Gastrocnemius medialis (tissue), 4 donors: ENCODE measurements around the gene SNX32.

Experiments used
- CTCF ChIP-seq, 5 experiments: fragments of 450-650 bp in 3 of 5; fragments of 200-600 bp in 2 of 5; sonication (generic) in 2 of 5; IDR thresholded peaks in 4 of 5; conservative IDR thresholded peaks in 1 of 5; 1 replicate in 4 of 5; 2 replicates in 1 of 5; pipeline ENCODE4 v1.5.1; 2016 to 2019; ENCODE audit warnings: antibody characterized with exemption in 5 of 5, mild to moderate bottlenecking in 3 of 5, moderate library complexity in 3 of 5
- POLR2A ChIP-seq, 2 donors: fragments of 450-650 bp; IDR thresholded peaks; one replicate each; pipeline ENCODE4 v1.6.1; 2017; ENCODE audit warnings: antibody characterized with exemption in 2 of 2, mild to moderate bottlenecking in 2 of 2, moderate library complexity in 2 of 2

- no peak for TF ChIP-seq CTCF (IDR thresholded peaks at IDR 0.05 in 4 of 5, conservative IDR thresholded peaks at IDR 0.05 in 1 of 5)
- no peak for TF ChIP-seq POLR2A (IDR thresholded peaks at IDR 0.05)
Measured at GRCh38 chr11:65790902-65791650, 42.7 kb upstream of the SNX32 start.
